GM21529 (cell line): Measurements from ENCODE around the gene SHISA3.

Experiments
- ATAC-seq: cut with Tn5 transposase; IDR thresholded peaks from one replicate; pipeline ENCODE4 v1.9.1; 2021; ENCODE audit not compliant: unreplicated experiment

SHISA3 gene

DNA sequence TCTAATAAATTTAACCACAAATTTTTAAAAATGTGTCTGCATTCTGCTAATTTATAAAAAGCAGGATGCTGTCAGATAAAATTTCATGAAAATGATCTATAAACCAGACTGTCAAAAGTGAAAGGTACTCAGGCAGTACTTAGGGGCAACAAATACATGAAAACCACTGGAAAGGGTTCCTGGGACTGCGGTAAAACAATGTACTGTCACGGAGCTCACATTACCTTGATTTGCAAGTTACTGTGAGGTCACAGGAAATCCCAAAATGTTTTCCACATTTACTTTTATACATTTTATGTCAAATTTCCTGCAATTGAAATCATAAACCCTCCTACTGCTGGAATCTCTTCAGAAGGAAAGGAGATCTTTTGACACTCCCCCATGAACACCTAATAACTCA lies 45.3 kb downstream of the SHISA3 start:
- ATAC-seq: no peak

DNA sequence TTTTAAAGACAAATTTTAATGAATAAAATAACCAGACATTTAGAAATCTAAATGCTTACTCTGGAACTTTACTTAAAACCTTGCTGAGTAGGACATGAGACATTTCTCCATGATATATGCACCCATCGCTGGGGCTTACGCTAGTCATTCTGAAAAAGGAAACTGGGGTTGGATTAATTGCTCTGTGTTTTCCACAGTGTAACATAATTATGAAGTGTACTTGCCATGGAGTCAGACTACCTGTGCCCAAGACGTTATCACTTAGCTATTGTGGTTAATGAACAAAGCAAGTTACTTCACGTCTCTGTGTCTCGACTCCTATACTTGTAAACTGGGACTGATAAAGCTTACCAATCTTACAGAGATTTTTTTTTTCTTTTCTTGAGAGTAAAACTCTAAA lies 47.8 kb downstream of the SHISA3 start:
- no peak for ATAC-seq

DNA sequence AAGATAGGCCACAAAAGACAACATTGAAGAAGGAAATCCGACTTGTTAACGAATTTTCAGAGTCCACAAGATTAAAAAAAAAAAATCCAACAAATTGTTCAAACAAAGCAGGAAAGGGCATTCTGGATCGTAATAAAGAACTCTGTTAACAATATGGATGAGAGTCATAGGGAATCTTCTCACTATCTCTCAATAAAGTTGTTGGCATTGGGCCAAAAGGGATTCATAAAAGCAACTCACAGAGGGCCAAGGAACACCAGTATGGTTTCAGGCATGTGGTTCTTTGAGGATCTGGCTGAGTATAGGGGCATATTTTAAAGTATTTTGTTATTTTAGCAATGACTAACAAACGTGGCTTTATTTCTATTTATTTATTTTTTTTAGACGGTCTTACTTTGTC lies 49.5 kb downstream of the SHISA3 start:
- no peak for ATAC-seq
